ENCODE results near the gene PRTG.
"Not testable (repeated sequence)": the region's sequence is repeated elsewhere in the genome, so short reads cannot be mapped to it uniquely, and the experiment has no call there.

PRTG gene

GRCh38 chr15:55743729-55744655 lies 1.0 kb upstream of the PRTG start:
- DNase-seq = no peak

- peak; percentile 20 for DNase-seq
Observed at GRCh38 chr15:55742498-55742926, 440 bp downstream of the PRTG start.

DNA sequence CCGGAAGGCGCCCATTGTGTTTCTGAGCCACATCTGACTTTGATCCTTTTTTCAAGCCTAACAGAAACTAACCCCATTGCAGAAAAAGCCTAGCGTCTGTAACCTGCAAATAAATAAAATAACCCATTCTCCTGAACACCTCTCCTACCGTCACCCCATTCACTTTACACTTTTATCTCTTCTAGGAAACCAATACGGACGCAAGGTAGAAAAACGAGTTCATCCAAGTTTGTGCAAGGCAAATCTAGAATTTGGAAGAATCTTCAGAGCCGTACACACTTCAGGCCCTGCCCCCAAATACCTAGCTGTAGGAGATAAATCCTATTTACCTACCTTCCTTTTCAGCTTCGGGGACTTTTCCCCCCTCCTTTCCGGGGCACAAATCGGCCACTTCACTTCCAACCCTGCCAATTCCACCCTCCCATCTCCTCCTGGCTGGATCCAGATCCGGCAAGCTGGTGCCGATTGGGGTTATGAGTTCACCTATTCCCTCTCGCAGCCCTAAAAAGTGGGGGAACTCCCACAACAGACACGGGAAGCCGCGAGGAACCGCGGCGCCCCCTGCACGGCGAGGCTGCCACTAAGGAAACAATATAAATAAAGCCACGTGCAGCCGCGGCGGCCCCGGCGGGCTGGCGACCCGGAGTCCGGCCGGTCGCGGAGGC lies 987 bp downstream of the PRTG start:
- no peak for DNase-seq

- DNase-seq = no peak
Observed at GRCh38 chr15:55740981-55741832, 1.7 kb downstream of the PRTG start.

DNA sequence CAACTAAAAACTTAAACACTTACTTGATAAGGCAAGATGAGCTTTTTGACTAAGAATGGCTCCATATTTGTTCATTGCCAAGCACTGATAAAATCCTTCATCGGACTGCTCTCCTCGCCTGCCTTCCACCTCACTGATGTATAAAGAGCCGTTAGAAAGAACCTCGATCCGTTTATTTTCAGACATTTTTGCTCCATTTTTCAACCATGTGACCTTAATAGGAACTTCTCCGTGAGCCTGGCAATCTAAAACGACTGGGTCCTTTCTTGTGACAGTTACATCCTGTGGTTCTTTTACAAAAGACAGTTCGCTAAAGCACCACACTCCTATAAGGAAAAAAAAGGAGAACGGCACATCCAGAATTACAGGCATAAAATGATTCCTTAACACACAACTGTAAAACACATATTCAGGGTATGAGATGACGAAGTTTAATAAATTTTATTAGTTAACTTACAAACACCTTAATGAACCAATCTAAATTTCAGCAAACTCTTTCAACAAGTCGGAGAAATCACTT lies 2.5 kb downstream of the PRTG start:
- no peak for DNase-seq

DNA sequence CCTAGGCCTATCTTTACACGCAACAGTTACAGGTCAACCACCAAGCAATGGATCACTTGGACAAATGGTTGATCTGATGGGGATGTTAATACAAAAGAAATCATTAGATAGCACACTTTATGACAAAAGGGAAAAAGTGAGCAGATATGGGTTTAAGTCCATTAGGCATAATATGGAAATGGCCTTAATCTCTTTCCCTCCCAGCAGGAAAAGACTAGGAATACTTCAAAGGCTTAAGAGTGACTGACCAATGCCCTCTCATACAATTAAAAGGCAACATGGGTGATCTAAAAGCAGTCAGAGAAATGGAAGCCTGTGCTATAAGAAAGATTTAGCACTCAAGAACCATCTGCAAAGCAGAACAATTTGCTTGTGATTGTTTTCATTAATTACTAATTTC lies 3.3 kb downstream of the PRTG start:
- DNase-seq = no peak

DNA sequence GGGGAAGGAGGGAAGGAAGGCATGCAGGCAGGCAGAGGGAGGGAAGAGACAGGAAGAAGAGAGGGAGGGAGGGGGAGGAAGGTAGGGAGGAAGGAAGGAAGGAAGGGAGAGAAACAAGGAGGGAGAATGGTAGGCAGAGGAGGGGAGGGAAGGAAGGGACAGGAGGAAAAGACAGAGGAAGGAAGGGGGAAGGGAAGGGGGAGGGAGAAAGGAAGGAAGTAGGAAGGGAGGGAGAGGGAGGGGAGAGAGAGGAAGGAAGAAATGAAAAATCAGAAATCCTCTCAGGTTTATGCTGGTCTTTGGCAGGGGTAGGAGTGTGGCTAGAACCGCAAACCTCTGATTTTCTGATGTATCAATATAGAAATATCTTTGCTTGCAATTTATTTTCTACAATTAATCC lies 4.2 kb downstream of the PRTG start:
- no peak for DNase-seq

DNA sequence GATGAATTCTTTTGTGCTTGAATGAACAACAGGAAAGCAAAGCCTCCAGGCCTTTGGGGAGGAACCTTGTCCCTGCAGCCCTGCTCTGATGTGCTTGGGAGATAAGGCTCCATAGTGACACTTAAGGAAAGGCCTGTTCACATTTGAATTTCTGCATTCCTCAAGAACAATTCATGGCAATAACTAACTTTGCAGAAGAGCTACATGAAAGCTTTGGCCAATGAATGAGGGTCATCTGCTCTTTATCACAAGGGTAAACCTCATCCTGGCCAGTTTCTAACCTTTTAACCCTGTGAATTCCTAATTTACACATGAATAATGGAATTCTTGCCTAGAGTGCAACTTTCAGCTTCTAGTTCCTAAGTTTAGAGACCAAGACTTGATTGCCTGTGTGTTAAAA lies 5.6 kb downstream of the PRTG start:
- DNase-seq = no peak

- DNase-seq = no peak
Observed at GRCh38 chr15:55736756-55737155, 6.2 kb downstream of the PRTG start.

- DNase-seq = no peak
Observed at GRCh38 chr15:55734641-55735040, 8.3 kb downstream of the PRTG start.

DNA sequence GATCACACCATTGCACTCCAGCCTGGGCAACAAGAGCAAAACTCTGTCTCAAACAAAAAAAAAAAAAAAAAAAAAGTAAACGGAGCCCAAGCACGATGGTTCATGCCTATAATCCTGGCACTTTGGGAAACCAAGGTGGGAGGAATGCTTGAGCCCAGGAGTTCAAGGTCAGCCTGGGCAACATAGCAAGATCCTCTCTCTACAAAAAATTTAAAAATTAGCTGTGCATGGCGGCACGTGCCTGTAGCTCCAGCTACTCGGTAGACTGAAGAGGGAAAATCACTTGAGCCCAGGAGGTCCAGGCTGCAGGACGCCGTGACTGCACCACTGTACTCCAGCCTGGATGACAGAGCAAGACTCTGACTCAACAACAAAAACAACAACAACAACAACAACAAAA lies 9.5 kb downstream of the PRTG start:
- DNase-seq = not testable (repeated sequence)

DNA sequence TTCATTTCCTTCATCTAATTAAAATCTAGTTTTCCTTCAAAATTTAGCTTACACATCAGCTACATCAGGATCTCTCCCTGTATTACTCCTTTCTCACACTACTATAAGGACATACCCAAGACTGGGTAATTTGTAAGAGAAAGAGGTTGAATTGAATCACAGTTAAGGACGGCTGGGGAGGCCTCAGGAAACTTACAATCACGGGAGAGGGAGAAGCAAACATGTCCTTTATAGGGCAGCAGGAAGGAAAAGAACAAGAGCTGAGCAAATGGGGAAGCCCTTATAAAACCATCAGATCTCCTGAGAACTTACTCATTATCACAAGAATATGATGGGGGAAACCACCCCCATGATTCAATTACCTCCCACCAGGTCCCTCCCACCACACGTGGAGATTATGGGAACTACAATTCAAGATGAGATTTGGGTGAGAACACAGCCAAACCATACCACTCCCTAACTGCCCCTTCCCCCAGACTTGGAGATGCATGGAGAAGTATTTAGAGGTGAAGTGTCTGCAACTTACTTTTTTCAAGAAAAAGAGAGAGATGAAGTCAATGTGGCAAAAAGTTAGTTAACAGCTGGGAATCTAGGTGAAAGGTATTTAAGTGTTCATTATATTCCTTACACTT lies 21.3 kb downstream of the PRTG start:
- DNase-seq = no peak

DNA sequence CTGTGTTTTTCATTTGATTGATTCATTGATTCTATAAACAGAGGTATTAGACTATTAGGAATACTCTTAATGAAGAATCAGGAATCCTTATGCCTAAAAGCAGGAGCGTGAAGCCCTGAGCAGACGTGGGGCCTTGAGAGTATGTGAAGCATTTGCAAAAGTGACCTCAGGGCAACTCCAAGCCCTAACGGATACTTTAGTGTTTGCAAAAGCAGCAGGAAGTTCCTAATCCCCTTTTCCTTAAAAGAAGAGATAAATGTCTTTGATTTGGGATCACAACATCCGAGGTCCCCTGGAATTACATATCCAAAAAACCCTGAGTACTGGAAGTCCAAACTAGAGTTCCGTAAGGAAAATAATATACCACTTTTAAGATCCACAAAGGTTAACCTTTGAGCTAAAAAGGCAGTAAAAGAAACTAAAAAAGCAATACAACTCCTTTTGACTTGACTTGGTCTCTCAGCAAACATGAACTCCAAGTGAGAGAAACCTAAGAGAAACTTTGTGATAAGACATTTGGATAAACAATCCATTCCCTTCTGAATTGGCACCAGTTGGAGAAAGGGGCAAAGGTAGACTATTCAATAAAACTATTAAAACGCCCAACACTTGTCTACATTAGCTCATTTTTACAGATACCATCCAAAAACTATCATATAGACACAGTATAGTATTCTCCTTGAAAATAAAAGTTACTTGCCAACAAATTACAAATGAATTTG lies 27.4 kb downstream of the PRTG start:
- no peak for DNase-seq

DNA sequence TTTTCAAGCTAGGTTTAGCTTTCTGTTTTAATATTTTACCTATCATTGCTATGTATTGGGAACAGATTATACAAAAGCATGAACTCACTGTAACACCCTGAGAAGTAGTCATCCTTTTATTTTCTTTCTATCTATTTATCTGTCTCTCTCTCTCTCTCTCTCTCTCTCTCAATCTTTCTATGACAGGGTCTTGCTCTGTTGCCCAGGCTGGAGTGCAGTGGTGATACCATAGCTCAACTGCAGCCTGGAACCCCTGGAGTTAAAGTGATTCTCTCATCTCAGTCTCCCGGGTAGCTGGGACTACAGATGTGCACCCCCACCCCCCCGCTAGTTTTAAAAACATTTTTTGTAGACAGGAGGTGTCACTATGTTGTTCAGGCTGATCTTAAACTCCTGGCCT lies 28.9 kb downstream of the PRTG start:
- no peak for DNase-seq

DNA sequence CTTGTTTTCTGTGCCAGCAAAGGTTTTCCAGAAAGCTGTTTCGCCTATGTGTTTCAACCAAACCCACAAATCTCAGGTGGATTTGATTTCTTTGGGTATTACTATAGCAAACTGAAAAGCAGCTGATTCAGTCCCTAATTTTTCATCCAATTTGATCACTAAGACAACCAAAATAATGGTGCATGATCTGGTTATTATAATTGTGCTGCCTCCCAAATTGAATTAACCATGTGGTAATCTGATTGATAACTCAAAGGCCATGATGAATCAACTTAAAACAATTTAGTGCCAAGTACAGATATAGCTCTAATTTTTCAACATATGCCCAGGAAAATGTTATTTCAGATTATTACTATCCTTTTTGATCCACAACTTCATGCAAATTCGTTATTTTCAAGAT lies 30.6 kb downstream of the PRTG start:
- DNase-seq = no peak

DNA sequence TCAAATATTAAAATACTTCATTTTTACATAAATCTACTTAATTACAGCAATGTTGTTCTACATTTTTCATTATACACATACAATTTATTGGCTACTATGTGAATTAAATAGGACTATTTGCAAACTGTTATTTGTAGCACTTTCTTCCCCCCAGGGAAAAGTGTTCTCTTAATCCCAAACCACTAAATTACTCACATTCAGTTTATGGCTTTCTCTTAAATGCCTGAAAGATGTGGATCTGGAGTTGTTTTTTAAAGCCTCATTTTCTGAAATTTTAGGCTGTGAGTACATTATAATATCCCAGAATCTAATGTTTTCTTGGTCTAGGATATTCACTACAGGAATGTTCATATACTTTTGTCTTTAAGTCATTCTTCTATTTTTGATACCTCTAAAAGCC lies 32.7 kb downstream of the PRTG start:
- DNase-seq = no peak

DNA sequence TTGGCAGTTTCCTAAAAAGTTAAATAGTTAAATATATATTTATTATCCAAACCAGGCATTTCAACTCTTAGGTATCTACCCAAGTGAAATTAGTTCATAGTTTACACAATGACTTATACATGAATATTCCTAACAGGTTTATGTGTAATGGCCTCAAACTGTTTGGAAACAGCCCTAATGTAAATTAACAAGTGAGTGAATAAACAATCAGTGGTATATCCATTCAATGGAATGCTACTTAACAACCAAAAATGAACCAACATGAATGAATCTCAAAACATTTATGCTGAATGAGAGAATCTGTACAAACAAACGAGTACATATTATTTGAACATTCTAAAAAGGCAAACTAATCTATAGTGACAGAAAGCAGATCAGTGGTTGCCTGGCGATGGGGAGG lies 33.5 kb downstream of the PRTG start:
- DNase-seq = no peak

DNA sequence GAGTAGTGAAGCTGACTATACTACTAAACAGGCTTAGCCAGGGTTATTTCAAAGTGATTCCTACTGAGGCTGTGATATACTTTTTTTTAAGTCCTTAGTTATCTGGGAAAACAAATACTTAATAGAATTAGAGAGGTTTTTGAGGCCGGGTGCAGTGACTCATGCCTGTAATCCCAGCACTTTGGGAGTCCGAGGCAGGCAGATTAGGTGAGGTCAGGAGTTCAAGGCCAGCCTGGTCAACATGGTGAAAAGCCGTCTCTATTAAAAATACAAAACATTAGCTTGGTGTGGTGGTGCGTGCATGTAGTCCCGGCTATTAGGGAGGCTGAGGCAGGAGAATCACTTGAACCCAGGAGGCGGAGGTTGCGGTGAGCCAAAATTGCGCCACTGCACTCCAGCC lies 34.2 kb downstream of the PRTG start:
- DNase-seq = no peak

DNA sequence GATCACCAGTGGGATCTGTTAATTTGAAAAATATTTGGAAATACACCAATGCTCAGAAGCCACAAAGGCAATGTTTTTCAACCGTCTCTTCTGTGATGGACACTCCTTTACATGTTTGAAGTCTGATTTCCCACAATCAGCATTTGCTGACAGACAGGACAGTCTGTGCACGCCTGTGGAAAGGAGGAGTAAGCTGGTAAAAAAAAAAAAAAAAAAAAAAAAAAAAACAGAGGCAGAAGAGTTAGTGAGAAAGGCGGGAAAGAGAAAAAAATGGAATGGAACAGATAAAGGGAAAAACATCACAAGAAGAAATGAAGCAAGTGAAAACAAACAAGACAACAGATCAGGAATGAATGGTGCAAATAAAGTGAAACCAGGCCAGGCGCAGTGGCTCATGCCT lies 35.0 kb downstream of the PRTG start:
- DNase-seq = no peak

- no peak for DNase-seq
Observed at GRCh38 chr15:55707518-55707917, 35.4 kb downstream of the PRTG start.

DNA sequence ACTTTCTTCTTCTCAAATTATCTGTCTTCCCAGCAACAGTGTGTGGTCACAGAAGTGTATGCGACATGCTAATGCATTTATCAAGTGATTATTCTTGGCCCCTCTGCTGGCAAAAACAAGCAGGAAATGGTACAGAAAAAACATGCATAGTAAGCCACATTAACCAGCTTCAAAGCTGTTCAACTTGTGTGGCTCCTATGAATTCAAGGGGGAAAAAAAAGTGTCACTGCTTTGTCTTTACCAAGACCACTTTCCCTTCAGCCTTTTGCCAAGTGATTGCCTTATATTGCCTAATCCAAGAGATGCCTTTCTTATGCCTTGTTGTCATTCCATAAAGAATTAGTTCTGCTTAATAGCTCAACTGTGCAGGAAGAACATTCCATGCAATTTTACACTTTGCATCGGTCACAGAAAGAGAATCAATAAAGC lies 39.1 kb downstream of the PRTG start:
- DNase-seq = no peak

DNA sequence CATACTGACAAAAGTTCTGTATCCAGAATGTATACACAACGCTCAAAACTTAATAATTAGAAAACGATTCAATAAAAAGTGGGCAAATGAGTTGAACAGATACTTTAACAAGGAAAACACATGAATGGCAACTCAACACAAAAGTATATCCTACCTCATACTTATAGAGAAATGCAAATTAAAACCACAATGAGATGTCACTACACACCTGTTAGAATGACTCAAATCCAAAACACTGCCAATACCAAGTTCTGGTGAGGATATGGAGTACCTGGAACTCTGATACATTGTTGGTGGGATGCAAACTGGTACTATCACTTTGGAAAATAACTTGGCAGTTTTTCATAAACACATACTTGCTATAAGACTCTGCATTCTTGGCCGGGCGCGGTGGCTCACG lies 42.1 kb downstream of the PRTG start:
- DNase-seq = no peak
